Keratinocyte (primary cell): ENCODE measurements around the gene PDCD7. TPM values are rescaled to one million over a fixed set of nuclear protein-coding genes. Genes with fewer than 3 reads are reported as not detected.
"Not testable (repeated sequence)": the region's sequence is repeated elsewhere in the genome, so short reads cannot be mapped to it uniquely, and the experiment has no call there.

Experiments
- DNase-seq: peaks from one replicate; pipeline ENCODE4 v3.0.0-alpha.2; 2011; ENCODE audit warnings: low read depth, missing footprints, low spot score
- FAIRE-seq: peaks from 2 replicates; lab custom pipeline; 2011; peaks lifted over from hg19 to GRCh38; lab: Jason Lieb, UNC
- H2AFZ ChIP-seq: 2 replicates; pipeline ENCODE4 v1.6.0; 2012; ENCODE audit warnings: low read length, control low read depth, inconsistent platforms; ENCODE audit not compliant: control insufficient read depth
- H3K27ac ChIP-seq: 2 replicates; pipeline ENCODE4 v1.5.1; 2011; ENCODE audit warnings: low read length; ENCODE audit not compliant: control insufficient read depth, insufficient read depth
- H3K27me3 ChIP-seq: 3 replicates; pipeline ENCODE4 v1.6.0; 2011; ENCODE audit warnings: low read length; ENCODE audit not compliant: control insufficient read depth, insufficient read depth; ENCODE audit errors: extremely low read depth
- H3K36me3 ChIP-seq, 2 experiments: 2 replicates in 1 of 2; 3 replicates in 1 of 2; pipeline ENCODE4 v1.5.1; 2011; ENCODE audit warnings: low read length in 2 of 2, mild to moderate bottlenecking in 1 of 2; ENCODE audit not compliant: control insufficient read depth in 2 of 2, insufficient read depth in 2 of 2; ENCODE audit errors: extremely low read depth in 1 of 2
- H3K4me1 ChIP-seq: 3 replicates; pipeline ENCODE4 v1.5.1; 2011; ENCODE audit warnings: low read length; ENCODE audit not compliant: control insufficient read depth, insufficient read depth; ENCODE audit errors: extremely low read depth
- H3K4me2 ChIP-seq: 3 replicates; pipeline ENCODE4 v1.6.0; 2011; ENCODE audit warnings: low read depth, low read length; ENCODE audit not compliant: control insufficient read depth, insufficient read depth; ENCODE audit errors: extremely low read depth
- H3K4me3 ChIP-seq, 3 experiments: fragments of 200-600 bp in 1 of 3; sonication (generic) in 1 of 3; 2 replicates in 2 of 3; 3 replicates in 1 of 3; pipeline ENCODE4 v1.5.1; 2011 to 2016; ENCODE audit warnings: low read length in 3 of 3, mild to moderate bottlenecking in 3 of 3, control low read depth in 2 of 3, inconsistent platforms in 1 of 3, low read depth in 1 of 3, mixed read lengths in 1 of 3, mixed run types in 1 of 3, moderate library complexity in 1 of 3; ENCODE audit not compliant: control insufficient read depth in 2 of 3, insufficient read depth in 2 of 3; ENCODE audit errors: extremely low read depth in 1 of 3
- H3K79me2 ChIP-seq: 2 replicates; pipeline ENCODE4 v1.6.0; 2012; ENCODE audit warnings: low read length; ENCODE audit not compliant: control insufficient read depth, insufficient read depth
- H3K9ac ChIP-seq: 3 replicates; pipeline ENCODE4 v1.6.0; 2011; ENCODE audit warnings: low read length; ENCODE audit not compliant: control insufficient read depth, insufficient read depth; ENCODE audit errors: extremely low read depth
- H3K9me1 ChIP-seq: 3 replicates; pipeline ENCODE4 v1.6.0; 2011; ENCODE audit warnings: low read length; ENCODE audit not compliant: control insufficient read depth, insufficient read depth; ENCODE audit errors: extremely low read depth
- H3K9me3 ChIP-seq: 2 replicates; pipeline ENCODE4 v1.5.1; 2012; ENCODE audit warnings: low read depth, low read length; ENCODE audit not compliant: control insufficient read depth
- H4K20me1 ChIP-seq: 3 replicates; pipeline ENCODE4 v1.6.0; 2011; ENCODE audit warnings: low read length; ENCODE audit not compliant: control insufficient read depth, insufficient read depth; ENCODE audit errors: extremely low read depth
- EZH2 ChIP-seq: IDR thresholded peaks from one replicate; pipeline ENCODE4 v1.6.1; 2012; ENCODE audit warnings: inconsistent platforms, mild to moderate bottlenecking, low read length, moderate library complexity
- dilution Hi-C: fragments of 300-500 bp; cut with MboI; formaldehyde crosslinking; loops from one replicate; pipeline ENCODE4 v1.7.0; 2020; ENCODE audit warnings: low sequenced_read_pairs; ENCODE audit not compliant: extremely low pct_ligation_motif_present
- polyA plus RNA-seq, 5 experiments: library from polyadenylated mRNA; depleted of rRNA in 3 of 5; stranded (reverse) in 3 of 5; stranded (forward) in 1 of 5; unstranded in 1 of 5; fragments of >200 nt; gene quantifications; 1 replicate in 1 of 5; 2 replicates in 3 of 5; 3 replicates in 1 of 5; pipeline versions ENCODE4 v1.2.1 to v1.2.3, GENCODE V29; 2011 to 2012; ENCODE audit warnings: missing spikeins in 2 of 5, low read depth in 1 of 5, low replicate concordance in 1 of 5
- TF ChIP-seq, protein P1 (sequence below), 3 experiments: IDR thresholded peaks in 1 of 3; conservative IDR thresholded peaks in 1 of 3; optimal IDR thresholded peaks in 1 of 3; 2 replicates in 2 of 3; 3 replicates in 1 of 3; pipeline versions ENCODE3 to v1.5.1; 2011; ENCODE audit warnings: low read length in 3 of 3, mild to moderate bottlenecking in 3 of 3, moderate library complexity in 2 of 3, control low read depth in 1 of 3, inconsistent platforms in 1 of 3; ENCODE audit not compliant: insufficient read depth in 2 of 3; ENCODE audit errors: extremely low read depth in 1 of 3

Gene PDCD7
- polyA plus RNA-seq, 1 donor (not counting 4 experiments of a cell fraction or from before 2014, with no cell fraction given), result 17.2 TPM

DNA sequence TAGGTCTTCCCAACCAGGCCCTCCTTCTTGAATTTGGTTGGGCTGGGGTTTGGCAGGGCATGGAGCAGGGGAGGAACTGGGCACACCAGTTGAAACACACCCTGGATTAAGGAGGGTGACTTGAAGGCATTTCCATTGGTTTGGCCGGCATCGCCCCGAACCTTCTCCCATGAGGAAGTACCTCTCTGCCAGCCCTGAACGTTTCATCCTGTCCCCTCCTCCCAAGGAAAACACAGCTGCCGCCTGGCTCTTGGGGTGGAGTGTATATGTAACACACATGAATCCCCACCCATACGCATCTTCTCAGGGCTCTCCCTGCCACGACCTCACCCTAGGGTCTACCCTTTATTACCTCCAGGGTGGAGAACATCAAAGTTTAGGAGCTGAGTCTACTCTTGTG, 33.2 kb downstream of the PDCD7 start:
- Histone ChIP-seq H4K20me1 (no peaks in the 10 kb centered on the region), H3K9me3 (no peaks in the 10 kb centered on the region), H3K9me1 (no peaks in the 10 kb centered on the region), H3K9ac (no peak overlapping the region), H3K79me2 (no peaks in the 10 kb centered on the region), H3K4me3 (no peak overlapping the region), H3K27me3 (no peaks in the 10 kb centered on the region), H3K27ac (no peak overlapping the region), H3K4me1 (no peaks in the 10 kb centered on the region), H3K4me2 (no peak overlapping the region), H2AFZ (no peak overlapping the region), H3K36me3 (peaks cover 12 to 25% of the 10 kb centered on the region in 2 experiments)
- dilution Hi-C loops, result no loop called here
- TF ChIP-seq, protein P1, sequence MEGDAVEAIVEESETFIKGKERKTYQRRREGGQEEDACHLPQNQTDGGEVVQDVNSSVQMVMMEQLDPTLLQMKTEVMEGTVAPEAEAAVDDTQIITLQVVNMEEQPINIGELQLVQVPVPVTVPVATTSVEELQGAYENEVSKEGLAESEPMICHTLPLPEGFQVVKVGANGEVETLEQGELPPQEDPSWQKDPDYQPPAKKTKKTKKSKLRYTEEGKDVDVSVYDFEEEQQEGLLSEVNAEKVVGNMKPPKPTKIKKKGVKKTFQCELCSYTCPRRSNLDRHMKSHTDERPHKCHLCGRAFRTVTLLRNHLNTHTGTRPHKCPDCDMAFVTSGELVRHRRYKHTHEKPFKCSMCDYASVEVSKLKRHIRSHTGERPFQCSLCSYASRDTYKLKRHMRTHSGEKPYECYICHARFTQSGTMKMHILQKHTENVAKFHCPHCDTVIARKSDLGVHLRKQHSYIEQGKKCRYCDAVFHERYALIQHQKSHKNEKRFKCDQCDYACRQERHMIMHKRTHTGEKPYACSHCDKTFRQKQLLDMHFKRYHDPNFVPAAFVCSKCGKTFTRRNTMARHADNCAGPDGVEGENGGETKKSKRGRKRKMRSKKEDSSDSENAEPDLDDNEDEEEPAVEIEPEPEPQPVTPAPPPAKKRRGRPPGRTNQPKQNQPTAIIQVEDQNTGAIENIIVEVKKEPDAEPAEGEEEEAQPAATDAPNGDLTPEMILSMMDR (optimal IDR thresholded peaks at IDR 0.05 in 1 of 3, IDR thresholded peaks at IDR 0.05 in 1 of 3, conservative IDR thresholded peaks at IDR 0.05 in 1 of 3; ENCODE audit: extremely low read depth in 1 of 3, insufficient read depth in 2 of 3, low read length in 3 of 3), result no peak
- no peak for TF ChIP-seq EZH2
- no peak for DNase-seq
- no peak for FAIRE-seq

DNA sequence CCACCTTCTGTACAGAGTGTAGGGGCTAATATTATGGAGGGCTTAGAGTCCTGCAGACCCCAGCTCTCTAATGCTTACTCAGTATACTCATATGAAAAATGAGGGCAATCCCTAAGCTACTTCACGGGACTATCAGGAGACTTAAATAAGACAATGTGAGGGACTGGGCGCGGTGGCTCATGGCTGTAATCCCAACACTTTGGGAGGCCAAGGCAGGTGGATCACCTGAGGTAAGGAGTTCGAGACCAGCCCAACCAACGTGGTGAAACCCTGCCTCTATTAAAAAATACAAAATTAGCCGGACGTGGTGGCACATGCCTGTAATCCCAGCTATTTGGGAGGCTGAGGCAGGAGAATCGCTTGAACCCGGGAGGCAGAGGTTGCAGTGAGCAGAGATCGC, 33.8 kb downstream of the PDCD7 start:
- H3K79me2 ChIP-seq, dilution Hi-C loops, H3K27ac ChIP-seq, H3K9me3 ChIP-seq, H3K9ac ChIP-seq, DNase-seq, H3K4me1 ChIP-seq, H3K4me2 ChIP-seq, H3K9me1 ChIP-seq, H2AFZ ChIP-seq, H3K4me3 ChIP-seq, H3K27me3 ChIP-seq, FAIRE-seq, H4K20me1 ChIP-seq: not testable (repeated sequence)
- peaks cover 12 to 25% of the 10 kb centered on the region in 2 experiments for H3K36me3 ChIP-seq

DNA sequence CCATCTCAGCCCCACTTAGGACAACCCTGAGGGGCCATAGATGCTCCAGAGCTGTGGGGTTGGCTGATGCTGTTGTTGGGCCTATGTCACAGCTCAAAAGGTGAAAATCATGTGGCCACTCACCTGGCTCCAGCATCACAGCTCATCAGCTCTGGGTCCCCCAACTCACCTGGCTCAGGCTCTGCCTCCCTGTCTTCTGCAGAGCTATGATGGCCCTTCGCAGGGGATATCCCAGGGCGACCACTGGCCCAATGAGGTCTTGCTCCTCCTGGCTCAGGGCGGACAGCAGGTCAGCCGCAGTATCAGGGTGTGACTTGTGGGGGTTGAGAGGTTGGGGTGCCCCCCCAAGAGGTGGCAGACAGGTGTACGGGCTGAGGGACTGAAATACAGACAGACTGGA, 34.3 kb downstream of the PDCD7 start:
- Histone ChIP-seq H3K79me2 (no peaks in the 10 kb centered on the region), H3K9ac (no peak overlapping the region), H3K9me3 (no peaks in the 10 kb centered on the region), H2AFZ (no peak overlapping the region), H3K9me1 (no peaks in the 10 kb centered on the region), H3K4me3 (no peak overlapping the region), H3K36me3 (peaks cover 12 to 25% of the 10 kb centered on the region in 2 experiments), H3K27me3 (no peaks in the 10 kb centered on the region), H4K20me1 (no peaks in the 10 kb centered on the region), H3K4me2 (no peak overlapping the region), H3K27ac (no peak overlapping the region), H3K4me1 (no peaks in the 10 kb centered on the region)
- dilution Hi-C loops, result no loop called here
- no peak for FAIRE-seq
- TF ChIP-seq, protein P1 (optimal IDR thresholded peaks at IDR 0.05 in 1 of 3, IDR thresholded peaks at IDR 0.05 in 1 of 3, conservative IDR thresholded peaks at IDR 0.05 in 1 of 3; ENCODE audit: extremely low read depth in 1 of 3, insufficient read depth in 2 of 3, low read length in 3 of 3), result no peak
- no peak for DNase-seq
